IMR-90 (cell line): ENCODE results near the gene MPG. TPM values are rescaled to one million over a fixed set of nuclear protein-coding genes. Genes with fewer than 3 reads are reported as not detected.

ENCODE experiments used
- ATAC-seq: fragments of 200-7000 bp; cut with Tn5 transposase; 2 replicates; pipeline ENCODE4 v1.9.1; 2020; ENCODE audit warnings: low read depth, mild to moderate bottlenecking, moderate library complexity
- BruUV-seq: library from RNA; stranded (reverse); fragments of 400-500 nt; replicated peaks from 2 replicates; lab custom pipeline; 2021; lab: Mats Ljungman, UMichigan
- CTCF ChIA-PET: fragments of 300-600 bp; formaldehyde crosslinking; extraction: SDS; loops from one replicate; lab custom pipeline; 2021; ENCODE audit warnings: antibody characterized with exemption; lab: Yijun Ruan, JAX
- POLR2A ChIA-PET: fragments of 300-600 bp; sonication (Branson Sonifier 250); formaldehyde crosslinking; loops from one replicate; lab custom pipeline; 2022; ENCODE audit warnings: antibody characterized with exemption; ENCODE audit not compliant: unreplicated experiment; lab: Charles Lee
- DNase-seq: peaks from one replicate; pipeline ENCODE4 v3.0.0; 2013
- H2AFZ ChIP-seq: replicated peaks from 2 replicates; pipeline ENCODE3; 2013; ENCODE audit warnings: low read length, mild to moderate bottlenecking; ENCODE audit not compliant: poor library complexity
- H2AK5ac ChIP-seq: 2 replicates; pipeline ENCODE4 v1.6.1; 2013; ENCODE audit warnings: low read depth, low read length, inconsistent platforms
- H2AK9ac ChIP-seq: replicated peaks from 2 replicates; pipeline ENCODE3; 2013; ENCODE audit warnings: mild to moderate bottlenecking, low read depth, low read length, moderate library complexity; ENCODE audit not compliant: poor library complexity
- H2BK120ac ChIP-seq: 2 replicates; pipeline ENCODE4 v1.6.1; 2013; ENCODE audit warnings: low read depth, low read length, inconsistent platforms
- H2BK15ac ChIP-seq: 3 replicates; pipeline ENCODE4 v1.6.1; 2013; ENCODE audit warnings: low read depth, low read length, inconsistent platforms
- H2BK20ac ChIP-seq: 2 replicates; pipeline ENCODE4 v1.6.1; 2013; ENCODE audit warnings: low read depth, mild to moderate bottlenecking, inconsistent platforms, low read length, moderate library complexity
- H2BK5ac ChIP-seq: 2 replicates; pipeline ENCODE4 v1.6.1; 2013; ENCODE audit warnings: mild to moderate bottlenecking, low read depth, low read length, inconsistent platforms; ENCODE audit not compliant: poor library complexity, severe bottlenecking
- H3K14ac ChIP-seq: replicated peaks from 2 replicates; pipeline ENCODE4 v1.6.1; 2013; ENCODE audit warnings: low read depth, low read length, inconsistent platforms
- H3K18ac ChIP-seq: 2 replicates; pipeline ENCODE4 v1.6.1; 2013; ENCODE audit warnings: low read depth, low read length, control low read depth
- H3K23ac ChIP-seq: 2 replicates; pipeline ENCODE4 v1.6.1; 2013; ENCODE audit warnings: low read depth, low read length, inconsistent platforms
- H3K27ac ChIP-seq: 2 replicates; pipeline ENCODE4 v1.5.1; 2013; ENCODE audit warnings: mild to moderate bottlenecking, control low read depth, low read length; ENCODE audit not compliant: insufficient read depth
- H3K27me3 ChIP-seq: 2 replicates; pipeline ENCODE4 v1.6.1; 2013; ENCODE audit warnings: low read length; ENCODE audit not compliant: control insufficient read depth, insufficient read depth
- H3K36me3 ChIP-seq: 2 replicates; pipeline ENCODE4 v1.6.1; 2013; ENCODE audit warnings: low read length, mixed read lengths; ENCODE audit not compliant: control insufficient read depth, insufficient read depth
- H3K4ac ChIP-seq: 2 replicates; pipeline ENCODE4 v1.6.1; 2013; ENCODE audit warnings: low read depth, low read length, inconsistent platforms
- H3K4me1 ChIP-seq: 2 replicates; pipeline ENCODE4 v1.6.1; 2013; ENCODE audit warnings: low read length, mixed read lengths; ENCODE audit not compliant: control insufficient read depth, insufficient read depth
- H3K4me2 ChIP-seq: 2 replicates; pipeline ENCODE4 v1.6.1; 2013; ENCODE audit warnings: low read depth, mild to moderate bottlenecking, control low read depth, low read length, moderate library complexity
- H3K4me3 ChIP-seq: 2 replicates; pipeline ENCODE4 v1.5.1; 2013; ENCODE audit warnings: low read depth, mild to moderate bottlenecking, control low read depth, low read length, moderate library complexity; ENCODE audit not compliant: insufficient read depth
- H3K56ac ChIP-seq: 2 replicates; pipeline ENCODE4 v1.6.1; 2013; ENCODE audit warnings: low read length, inconsistent platforms; ENCODE audit not compliant: insufficient read depth; ENCODE audit errors: extremely low read depth
- H3K79me1 ChIP-seq, 2 experiments: 2 replicates each; pipeline ENCODE4 v1.6.1; 2013; ENCODE audit warnings: low read length in 2 of 2, inconsistent platforms in 1 of 2, low read depth in 1 of 2
- H3K9ac ChIP-seq: 2 replicates; pipeline ENCODE4 v1.6.1; 2013; ENCODE audit warnings: low read depth, low read length, control low read depth
- H3K9me1 ChIP-seq: 2 replicates; pipeline ENCODE4 v1.6.1; 2013; ENCODE audit warnings: low read length, inconsistent platforms; ENCODE audit not compliant: insufficient read depth
- H3K9me3 ChIP-seq: 2 replicates; pipeline ENCODE4 v1.6.1; 2013; ENCODE audit warnings: low read length; ENCODE audit not compliant: control insufficient read depth, insufficient read depth
- H4K20me1 ChIP-seq: 2 replicates; pipeline ENCODE4 v1.6.1; 2013; ENCODE audit warnings: low read length, inconsistent platforms; ENCODE audit not compliant: insufficient read depth
- H4K5ac ChIP-seq: 2 replicates; pipeline ENCODE4 v1.6.1; 2013; ENCODE audit warnings: mild to moderate bottlenecking, low read depth, low read length, control low read depth
- H4K8ac ChIP-seq, 2 experiments: 2 replicates each; pipeline ENCODE4 v1.6.1; 2013; ENCODE audit warnings: low read depth in 2 of 2, low read length in 2 of 2, control low read depth in 1 of 2, inconsistent platforms in 1 of 2
- H4K91ac ChIP-seq: 2 replicates; pipeline ENCODE4 v1.6.1; 2013; ENCODE audit warnings: low read depth, low read length, inconsistent platforms; ENCODE audit not compliant: insufficient read depth
- BHLHE40 ChIP-seq: fragments of 150-350 bp; IDR thresholded peaks from 2 replicates; pipeline ENCODE4 v1.6.1; 2016; ENCODE audit warnings: mild to moderate bottlenecking, low read depth, low read length
- CHD1 ChIP-seq: IDR thresholded peaks from 2 replicates; pipeline ENCODE4 v1.6.1; 2012; ENCODE audit warnings: low read depth, low read length, improper control_type of control experiment
- MAFK ChIP-seq: IDR thresholded peaks from 2 replicates; pipeline ENCODE4 v1.6.1; 2012; ENCODE audit warnings: low read depth, low read length, improper control_type of control experiment
- MAZ ChIP-seq: IDR thresholded peaks from 2 replicates; pipeline ENCODE4 v1.6.1; 2012; ENCODE audit warnings: low read depth, mild to moderate bottlenecking, low read length, improper control_type of control experiment, moderate library complexity, borderline replicate concordance
- NFE2L2 ChIP-seq: fragments of 150-350 bp; IDR thresholded peaks from 2 replicates; pipeline ENCODE4 v1.6.1; 2016; ENCODE audit warnings: low read depth, mild to moderate bottlenecking, low read length
- POLR2A ChIP-seq: IDR thresholded peaks from 2 replicates; pipeline ENCODE4 v1.6.1; 2012; ENCODE audit warnings: mild to moderate bottlenecking, low read depth, low read length
- RCOR1 ChIP-seq: IDR thresholded peaks from 2 replicates; pipeline ENCODE4 v1.6.1; 2012; ENCODE audit warnings: mild to moderate bottlenecking, low read length, improper control_type of control experiment; ENCODE audit not compliant: insufficient replicate concordance
- SMC3 ChIP-seq: fragments of 150-350 bp; IDR thresholded peaks from 2 replicates; pipeline ENCODE4 v1.6.1; 2016; ENCODE audit warnings: low read depth, mild to moderate bottlenecking, antibody characterized with exemption, low read length, moderate library complexity
- WGBS, 2 experiments: methylation state at CpG; one replicate each; pipeline versions ENCODE4 v1.1.5 to v1.1.7; 2013; ENCODE audit warnings: missing lambda C conversion rate in 2 of 2; ENCODE audit not compliant: insufficient read length in 1 of 2; ENCODE audit errors: extremely low coverage in 2 of 2; 5-methylcytosine and 5-hydroxymethylcytosine counted together
- dilution Hi-C: fragments of 300-500 bp; cut with HindIII; formaldehyde crosslinking; loops from one replicate; pipeline ENCODE4 v1.14.3; 2018; ENCODE audit warnings: low sequenced_read_pairs; ENCODE audit not compliant: unreplicated experiment
- in situ Hi-C: fragments of 300-500 bp; cut with MboI; formaldehyde crosslinking; loops from 3 replicates; pipeline ENCODE4 v1.14.3; 2019; ENCODE audit warnings: low sequenced_read_pairs, inconsistent platforms, mixed read lengths
- intact Hi-C: fragments of 100-400 bp; cut with micrococcal nuclease; formaldehyde crosslinking; loops from 2 replicates; pipeline ENCODE4 v1.10.0; 2022
- polyA plus RNA-seq, 3 experiments: library from polyadenylated mRNA; depleted of rRNA; stranded (reverse); fragments of >200 nt; gene quantifications; 2 replicates each; pipeline ENCODE4 v1.2.3, GENCODE V29; 2012; ENCODE audit warnings: low replicate concordance in 1 of 3
- total RNA-seq: library from RNA; depleted of rRNA; stranded (reverse); fragments of >200 nt; gene quantifications from 2 replicates; pipeline ENCODE4 v1.2.3, GENCODE V29; 2012
- TF ChIP-seq, protein P1 (sequence below): fragments of 150-350 bp; IDR thresholded peaks from 2 replicates; pipeline ENCODE4 v1.6.1; 2016; ENCODE audit warnings: low read depth, mild to moderate bottlenecking, low read length, moderate library complexity, borderline replicate concordance
- TF ChIP-seq, protein P2 (sequence below): conservative IDR thresholded peaks from 2 replicates; pipeline ENCODE4 v1.5.1; 2012; ENCODE audit warnings: mild to moderate bottlenecking, low read depth, low read length, improper control_type of control experiment
- TF ChIP-seq, protein P3 (sequence below): fragments of 150-350 bp; IDR thresholded peaks from 2 replicates; pipeline ENCODE4 v1.6.1; 2017; ENCODE audit warnings: mild to moderate bottlenecking, antibody characterized with exemption, low read length, low read depth

Gene MPG
- total and polyA plus RNA-seq, 2 of the 4 experiments (the other 2 are of a cell fraction): 66.7 to 135 TPM

GRCh38 chr16:102060-102855 lies 24.2 kb downstream of the MPG start:
- no peak overlapping the region for H4K91ac ChIP-seq
- H3K4me3 ChIP-seq: no peak overlapping the region
- CTCF ChIA-PET: no interaction called here
- H3K4ac ChIP-seq: no peak overlapping the region
- H4K8ac ChIP-seq: no peak overlapping the region
- DNase-seq: peak; percentile 31
- H3K4me1 ChIP-seq: peaks cover 3% of the 10 kb centered on the region; the same call in 1 of the 2 replicates
- no peak overlapping the region for H2BK20ac ChIP-seq
- no peak overlapping the region for H2AK5ac ChIP-seq
- H2AK9ac ChIP-seq: no peak overlapping the region
- 76% methylated on average over 15 of the region's 19 CpGs; no CpG with 5 or more reads in 1 of the 2 experiments for WGBS, 2 experiments
- in situ Hi-C loops: no loop called here
- peaks cover 40% of the 10 kb centered on the region for H3K36me3 ChIP-seq
- no peak overlapping the region for H3K9ac ChIP-seq
- intact Hi-C loops: no loop called here
- TF ChIP-seq, protein P1, sequence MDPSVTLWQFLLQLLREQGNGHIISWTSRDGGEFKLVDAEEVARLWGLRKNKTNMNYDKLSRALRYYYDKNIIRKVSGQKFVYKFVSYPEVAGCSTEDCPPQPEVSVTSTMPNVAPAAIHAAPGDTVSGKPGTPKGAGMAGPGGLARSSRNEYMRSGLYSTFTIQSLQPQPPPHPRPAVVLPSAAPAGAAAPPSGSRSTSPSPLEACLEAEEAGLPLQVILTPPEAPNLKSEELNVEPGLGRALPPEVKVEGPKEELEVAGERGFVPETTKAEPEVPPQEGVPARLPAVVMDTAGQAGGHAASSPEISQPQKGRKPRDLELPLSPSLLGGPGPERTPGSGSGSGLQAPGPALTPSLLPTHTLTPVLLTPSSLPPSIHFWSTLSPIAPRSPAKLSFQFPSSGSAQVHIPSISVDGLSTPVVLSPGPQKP: no peak
- TF ChIP-seq, protein P2, sequence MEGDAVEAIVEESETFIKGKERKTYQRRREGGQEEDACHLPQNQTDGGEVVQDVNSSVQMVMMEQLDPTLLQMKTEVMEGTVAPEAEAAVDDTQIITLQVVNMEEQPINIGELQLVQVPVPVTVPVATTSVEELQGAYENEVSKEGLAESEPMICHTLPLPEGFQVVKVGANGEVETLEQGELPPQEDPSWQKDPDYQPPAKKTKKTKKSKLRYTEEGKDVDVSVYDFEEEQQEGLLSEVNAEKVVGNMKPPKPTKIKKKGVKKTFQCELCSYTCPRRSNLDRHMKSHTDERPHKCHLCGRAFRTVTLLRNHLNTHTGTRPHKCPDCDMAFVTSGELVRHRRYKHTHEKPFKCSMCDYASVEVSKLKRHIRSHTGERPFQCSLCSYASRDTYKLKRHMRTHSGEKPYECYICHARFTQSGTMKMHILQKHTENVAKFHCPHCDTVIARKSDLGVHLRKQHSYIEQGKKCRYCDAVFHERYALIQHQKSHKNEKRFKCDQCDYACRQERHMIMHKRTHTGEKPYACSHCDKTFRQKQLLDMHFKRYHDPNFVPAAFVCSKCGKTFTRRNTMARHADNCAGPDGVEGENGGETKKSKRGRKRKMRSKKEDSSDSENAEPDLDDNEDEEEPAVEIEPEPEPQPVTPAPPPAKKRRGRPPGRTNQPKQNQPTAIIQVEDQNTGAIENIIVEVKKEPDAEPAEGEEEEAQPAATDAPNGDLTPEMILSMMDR: no peak
- TF ChIP-seq, protein P3, sequence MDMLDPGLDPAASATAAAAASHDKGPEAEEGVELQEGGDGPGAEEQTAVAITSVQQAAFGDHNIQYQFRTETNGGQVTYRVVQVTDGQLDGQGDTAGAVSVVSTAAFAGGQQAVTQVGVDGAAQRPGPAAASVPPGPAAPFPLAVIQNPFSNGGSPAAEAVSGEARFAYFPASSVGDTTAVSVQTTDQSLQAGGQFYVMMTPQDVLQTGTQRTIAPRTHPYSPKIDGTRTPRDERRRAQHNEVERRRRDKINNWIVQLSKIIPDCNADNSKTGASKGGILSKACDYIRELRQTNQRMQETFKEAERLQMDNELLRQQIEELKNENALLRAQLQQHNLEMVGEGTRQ: no peak
- TF ChIP-seq SMC3 (no peak), RCOR1 (no peak), BHLHE40 (no peak), CHD1 (no peak), MAZ (no peak), MAFK (no peak), NFE2L2 (no peak), POLR2A (no peak)
- H3K79me1 ChIP-seq: peaks cover 3 to 29% of the 10 kb centered on the region in 2 experiments; a peak in 2 of 4 replicates
- peaks cover 19% of the 10 kb centered on the region for H4K20me1 ChIP-seq
- no peak for ATAC-seq
- H3K27me3 ChIP-seq: no peaks in the 10 kb centered on the region
- H2BK120ac ChIP-seq: no peak overlapping the region
- H2AFZ ChIP-seq: peak overlapping the region; percentile 14
- dilution Hi-C loops: no loop called here
- no peak overlapping the region for H3K14ac ChIP-seq
- H2BK15ac ChIP-seq: no peak overlapping the region
- H3K18ac ChIP-seq: no peak overlapping the region
- H2BK5ac ChIP-seq: no peak overlapping the region
- no peak overlapping the region for H3K27ac ChIP-seq
- H3K23ac ChIP-seq: no peak overlapping the region
- H3K9me3 ChIP-seq: no peaks in the 10 kb centered on the region
- H3K56ac ChIP-seq: no peak overlapping the region
- POLR2A ChIA-PET: no interaction called here
- no peaks in the 10 kb centered on the region for H3K9me1 ChIP-seq
- BruUV-seq: no TSS peak
- H3K4me2 ChIP-seq: no peak overlapping the region
- no peak overlapping the region for H4K5ac ChIP-seq
